Astrocyte of the spinal cord (primary cell): ENCODE measurements around the gene SHISAL1.

Experiments
- DNase-seq: peaks from one replicate; pipeline ENCODE4 v3.0.0; 2011; ENCODE audit warnings: low read depth, low spot score
- H3K4me3 ChIP-seq: 2 replicates; pipeline ENCODE4 v1.5.1; 2011; ENCODE audit warnings: low read depth, mild to moderate bottlenecking, low read length, moderate library complexity
- in situ Hi-C: cut with HindIII; loops from 2 replicates; pipeline ENCODE4 v1.10.0; 2017; ENCODE audit warnings: low sequenced_read_pairs
- TF ChIP-seq, protein P1 (sequence below): IDR thresholded peaks from 2 replicates; pipeline ENCODE4 v1.5.1; 2012; ENCODE audit warnings: low read depth, mild to moderate bottlenecking, low read length, inconsistent platforms

The SHISAL1 gene

DNA sequence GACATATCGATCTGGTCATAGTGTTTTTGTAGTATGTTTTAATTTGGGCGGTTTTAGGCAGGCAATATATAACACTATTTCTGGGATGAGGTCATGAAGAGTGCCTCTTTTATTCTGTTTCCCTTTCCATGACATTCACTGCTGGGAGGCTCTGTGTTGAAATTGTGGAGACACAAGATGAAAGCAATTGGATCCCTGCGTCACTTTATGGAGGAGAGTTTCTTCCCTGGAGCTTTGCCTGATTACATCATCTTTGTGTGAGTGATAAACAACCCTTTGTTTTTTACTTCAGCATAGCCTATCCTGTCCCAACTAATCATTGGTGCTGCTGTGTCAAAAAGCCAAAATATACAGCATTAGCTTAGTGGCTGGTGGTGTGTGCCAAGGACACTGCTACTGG is 83.4 kb downstream of the SHISAL1 start:
- H3K4me3 ChIP-seq = no peak overlapping the region
- in situ Hi-C loops = no loop called here
- no peak for DNase-seq
- TF ChIP-seq, protein P1, sequence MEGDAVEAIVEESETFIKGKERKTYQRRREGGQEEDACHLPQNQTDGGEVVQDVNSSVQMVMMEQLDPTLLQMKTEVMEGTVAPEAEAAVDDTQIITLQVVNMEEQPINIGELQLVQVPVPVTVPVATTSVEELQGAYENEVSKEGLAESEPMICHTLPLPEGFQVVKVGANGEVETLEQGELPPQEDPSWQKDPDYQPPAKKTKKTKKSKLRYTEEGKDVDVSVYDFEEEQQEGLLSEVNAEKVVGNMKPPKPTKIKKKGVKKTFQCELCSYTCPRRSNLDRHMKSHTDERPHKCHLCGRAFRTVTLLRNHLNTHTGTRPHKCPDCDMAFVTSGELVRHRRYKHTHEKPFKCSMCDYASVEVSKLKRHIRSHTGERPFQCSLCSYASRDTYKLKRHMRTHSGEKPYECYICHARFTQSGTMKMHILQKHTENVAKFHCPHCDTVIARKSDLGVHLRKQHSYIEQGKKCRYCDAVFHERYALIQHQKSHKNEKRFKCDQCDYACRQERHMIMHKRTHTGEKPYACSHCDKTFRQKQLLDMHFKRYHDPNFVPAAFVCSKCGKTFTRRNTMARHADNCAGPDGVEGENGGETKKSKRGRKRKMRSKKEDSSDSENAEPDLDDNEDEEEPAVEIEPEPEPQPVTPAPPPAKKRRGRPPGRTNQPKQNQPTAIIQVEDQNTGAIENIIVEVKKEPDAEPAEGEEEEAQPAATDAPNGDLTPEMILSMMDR = no peak

DNA sequence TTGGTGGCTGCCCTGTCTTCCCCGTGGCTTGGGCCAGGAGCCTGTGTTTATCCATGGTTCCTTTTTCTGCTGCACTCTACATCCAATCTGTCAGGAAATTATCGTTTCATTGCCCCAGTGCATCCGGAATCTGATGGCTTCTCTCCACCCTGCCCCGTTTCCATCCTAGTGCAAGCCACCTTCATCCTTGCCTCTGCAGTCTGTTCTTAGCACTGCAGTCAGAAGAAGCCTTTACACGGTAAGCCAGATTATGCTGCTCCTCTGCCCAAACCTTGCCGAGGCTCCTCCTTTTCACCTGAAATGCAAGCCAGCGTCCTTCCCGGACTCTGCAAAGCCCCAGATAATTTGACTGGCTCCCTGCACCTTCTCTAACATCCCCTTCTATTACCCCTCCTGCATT is 86.9 kb downstream of the SHISAL1 start:
- TF ChIP-seq, protein P1 = no peak
- in situ Hi-C loops = no loop called here
- no peak for DNase-seq
- no peak overlapping the region for H3K4me3 ChIP-seq

DNA sequence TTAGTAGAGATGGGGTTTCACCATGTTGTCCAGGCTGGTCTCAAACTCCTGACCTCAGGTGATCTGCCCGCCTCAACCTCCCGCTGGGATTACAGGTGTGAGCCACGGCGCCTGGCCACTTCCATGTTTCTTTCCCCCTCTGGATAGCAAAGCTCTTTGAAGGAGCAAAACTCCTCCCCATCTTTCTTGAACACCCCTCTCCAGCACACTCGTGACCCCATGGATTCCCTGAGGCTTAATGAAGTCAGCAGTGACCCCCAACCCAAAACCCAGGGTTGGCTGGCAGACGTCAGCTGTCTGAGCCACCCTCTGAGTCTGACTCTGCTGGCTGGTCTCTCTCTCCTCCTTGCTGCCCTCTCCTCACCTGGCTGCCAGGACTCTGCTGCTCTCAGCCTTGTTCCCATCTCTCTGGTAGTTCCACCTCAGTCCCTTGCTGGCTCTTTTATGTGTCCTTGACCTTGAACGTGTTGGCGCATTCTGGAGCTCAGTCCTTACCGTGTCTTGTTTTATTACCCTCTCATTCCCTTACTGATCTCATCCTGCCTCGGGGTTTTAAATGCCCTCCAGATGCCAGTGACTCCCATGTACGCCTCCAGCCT is 87.6 kb downstream of the SHISAL1 start:
- in situ Hi-C loops = no loop called here
- no peak overlapping the region for H3K4me3 ChIP-seq
- no peak for DNase-seq
- TF ChIP-seq, protein P1 = no peak

DNA sequence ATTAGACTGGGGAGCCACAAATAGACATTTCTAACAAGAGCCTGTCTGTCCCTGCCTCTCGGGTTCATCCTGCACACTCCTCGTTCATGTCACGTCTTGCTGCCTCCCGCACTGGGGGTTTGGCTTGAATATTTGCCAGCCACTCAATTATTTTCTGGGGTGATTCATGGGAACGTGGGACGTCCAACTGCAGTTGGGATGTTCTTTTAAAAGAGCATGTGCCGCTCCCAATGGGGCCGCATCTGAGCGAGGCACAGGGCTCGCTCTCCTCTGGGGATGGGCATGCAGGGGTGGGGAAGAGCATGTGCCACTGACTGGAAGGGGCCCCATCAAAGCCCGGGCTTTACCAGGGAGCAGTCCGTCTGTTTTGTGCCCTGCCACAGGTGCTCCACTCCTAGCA is 88.6 kb downstream of the SHISAL1 start:
- no peak overlapping the region for H3K4me3 ChIP-seq
- in situ Hi-C loops = no loop called here
- no peak for DNase-seq
- TF ChIP-seq, protein P1 = no peak

DNA sequence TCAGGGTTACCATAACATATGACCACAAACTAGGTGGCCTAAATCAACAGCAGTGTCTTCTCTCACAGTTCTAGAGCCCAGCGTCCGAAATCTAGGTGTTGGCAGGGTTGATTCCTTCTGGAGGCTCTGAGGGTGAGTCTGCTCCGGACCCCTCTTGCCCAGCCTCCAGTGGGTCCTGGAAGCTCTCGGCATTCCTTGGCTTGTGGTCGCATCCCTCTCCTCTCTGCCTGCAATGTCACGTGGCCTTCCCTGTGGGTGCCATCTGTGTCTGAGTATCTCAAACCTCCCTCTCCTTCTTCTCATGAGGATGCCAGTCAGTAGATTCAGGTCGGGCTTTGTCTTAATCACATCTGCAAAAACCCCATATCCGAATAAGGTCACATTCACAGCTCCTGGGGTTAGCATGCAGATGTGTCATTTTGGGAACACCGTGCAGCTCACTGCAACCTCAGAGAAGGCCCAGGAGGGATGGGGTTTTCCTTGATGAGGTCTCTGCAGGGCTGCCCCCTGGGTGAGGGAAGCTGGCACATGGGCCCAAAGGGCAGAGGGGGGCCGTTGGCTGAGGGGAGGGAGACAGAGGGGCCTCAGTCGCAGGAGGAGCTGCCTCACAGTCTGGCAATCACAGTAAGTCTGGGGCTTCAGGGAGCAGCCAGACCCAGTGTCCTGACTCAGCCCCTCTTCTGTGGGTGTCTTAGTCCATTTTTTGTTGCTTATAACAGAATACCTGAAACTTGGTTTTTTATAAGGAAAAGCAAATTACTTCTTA is 90.9 kb downstream of the SHISAL1 start:
- DNase-seq = no peak
- no peak overlapping the region for H3K4me3 ChIP-seq
- TF ChIP-seq, protein P1 = no peak
- in situ Hi-C loops = no loop called here

DNA sequence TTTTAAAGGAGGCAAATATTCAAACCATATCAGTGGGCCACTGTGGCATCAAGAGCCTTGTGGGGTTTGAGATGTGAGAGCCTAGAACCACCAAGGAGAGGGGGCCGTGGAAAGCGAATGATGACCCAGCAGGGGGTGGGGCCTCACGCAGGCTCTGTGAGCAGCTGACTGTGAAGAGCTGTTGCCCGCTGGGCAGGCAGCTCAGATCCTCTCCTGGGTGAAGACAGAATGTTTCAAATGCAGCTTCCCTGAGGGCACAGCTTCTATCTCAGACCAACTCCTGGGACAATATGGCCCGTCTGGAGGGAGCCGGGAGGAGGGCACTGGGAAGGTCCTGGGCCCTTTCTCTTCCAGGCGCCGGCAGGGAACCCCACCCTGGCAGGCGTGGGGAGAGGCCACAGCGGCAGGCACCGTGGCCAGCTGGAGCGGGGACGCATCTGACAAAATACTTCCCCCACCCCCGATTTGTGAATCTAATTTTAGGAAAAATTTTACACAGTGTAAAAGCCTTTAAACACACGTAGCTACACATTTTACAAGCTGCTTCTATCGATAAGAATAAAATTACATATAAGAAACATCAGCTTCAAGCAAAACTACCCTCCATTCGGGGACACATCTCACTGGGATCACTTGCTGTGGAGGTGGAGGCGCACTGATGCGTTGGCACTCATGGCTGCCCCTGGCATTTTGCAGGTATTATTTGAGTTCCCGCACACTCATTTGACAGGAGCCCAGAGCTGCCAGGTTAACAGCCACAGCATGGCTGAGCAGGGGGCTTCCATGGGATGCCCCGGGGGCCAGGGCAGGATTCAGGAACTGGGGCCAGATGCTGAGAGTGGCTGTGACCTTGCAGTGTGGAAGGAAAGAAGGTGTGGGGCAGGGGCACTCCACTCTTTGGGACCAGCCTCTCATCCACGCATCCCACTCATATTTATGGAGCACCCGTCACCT is 91.7 kb downstream of the SHISAL1 start:
- H3K4me3 ChIP-seq = no peak overlapping the region
- in situ Hi-C loops = no loop called here
- TF ChIP-seq, protein P1 = no peak
- no peak for DNase-seq
